Smooth muscle cell (in vitro differentiated cells): ENCODE measurements around the gene GLP2R. TPM values are rescaled to one million over a fixed set of nuclear protein-coding genes. Genes with fewer than 3 reads are reported as not detected.

Source experiments
- DNase-seq: peaks from one replicate; lab custom pipeline; 2025; ENCODE audit not compliant: unreplicated experiment; lab: John Stamatoyannopoulos, UW
- H2AFZ ChIP-seq: fragments of 200-600 bp; sonication (generic); 2 replicates; pipeline ENCODE4 v1.6.0; 2016; ENCODE audit warnings: antibody characterized with exemption, low read depth, mild to moderate bottlenecking
- H3F3A ChIP-seq: fragments of 200-600 bp; sonication (generic); 2 replicates; pipeline ENCODE4 v1.6.0; 2017; ENCODE audit warnings: antibody characterized with exemption, low read depth
- H3K27ac ChIP-seq: fragments of 200-600 bp; sonication (generic); 2 replicates; pipeline ENCODE4 v1.5.1; 2016; ENCODE audit warnings: low read depth, mild to moderate bottlenecking
- H3K27me3 ChIP-seq: fragments of 200-600 bp; sonication (generic); 2 replicates; pipeline ENCODE4 v1.6.1; 2016; ENCODE audit warnings: low read depth, mild to moderate bottlenecking
- H3K36me3 ChIP-seq: fragments of 200-600 bp; sonication (generic); 2 replicates; pipeline ENCODE4 v1.5.1; 2016; ENCODE audit warnings: low read depth
- H3K4me1 ChIP-seq: fragments of 200-600 bp; sonication (generic); 2 replicates; pipeline ENCODE4 v1.5.1; 2016; ENCODE audit warnings: low read depth
- H3K4me2 ChIP-seq: fragments of 200-600 bp; sonication (generic); 2 replicates; pipeline ENCODE4 v1.6.0; 2016; ENCODE audit warnings: mild to moderate bottlenecking
- H3K4me3 ChIP-seq: fragments of 200-600 bp; sonication (generic); 2 replicates; pipeline ENCODE4 v1.5.1; 2016; ENCODE audit warnings: mild to moderate bottlenecking
- H3K79me2 ChIP-seq: fragments of 200-600 bp; sonication (generic); 2 replicates; pipeline ENCODE4 v1.6.0; 2016; ENCODE audit warnings: low read depth, mild to moderate bottlenecking
- H3K9ac ChIP-seq: fragments of 200-600 bp; sonication (generic); 2 replicates; pipeline ENCODE4 v1.6.0; 2016; ENCODE audit warnings: low read depth
- H3K9me3 ChIP-seq: fragments of 200-600 bp; sonication (generic); replicated peaks from 2 replicates; pipeline ENCODE4 v1.5.1; 2016; ENCODE audit warnings: low read depth
- H4K20me1 ChIP-seq: fragments of 200-600 bp; sonication (generic); 2 replicates; pipeline ENCODE4 v1.6.0; 2016; ENCODE audit warnings: low read depth
- CTCF ChIP-seq: fragments of 200-600 bp; sonication (generic); IDR thresholded peaks from 2 replicates; pipeline ENCODE4 v1.5.1; 2017; ENCODE audit warnings: borderline replicate concordance, mild to moderate bottlenecking, antibody characterized with exemption; ENCODE audit not compliant: insufficient read depth, poor library complexity, severe bottlenecking
- WGBS: methylation state at CpG from one replicate; pipeline ENCODE4 v1.1.7; 2016; ENCODE audit warnings: low lambda C conversion rate; 5-methylcytosine and 5-hydroxymethylcytosine counted together
- polyA plus RNA-seq: library from polyadenylated mRNA; unstranded; fragments of >200 nt; fragmentation: Nextera tagmentation; extraction: Ambion mirVana; gene quantifications from 2 replicates; pipeline ENCODE4 v1.2.1, GENCODE V29; 2016
- total RNA-seq: library from RNA; depleted of rRNA; stranded (reverse); fragments of >200 nt; gene quantifications from 2 replicates; pipeline ENCODE4 v1.2.3, GENCODE V29; 2014

GLP2R gene
- total and polyA plus RNA-seq, 2 experiments from 2014 or later = 0.03 to 0.45 TPM

- H3K9me3 ChIP-seq = no peaks in the 10 kb centered on the region
- no peaks in the 10 kb centered on the region for H3K27me3 ChIP-seq
- H4K20me1 ChIP-seq = no peaks in the 10 kb centered on the region
- H2AFZ ChIP-seq = no peak overlapping the region
- no peak overlapping the region for H3K27ac ChIP-seq
- 67% methylated on average over 1 of the region's 1 CpG for WGBS
- no peaks in the 10 kb centered on the region for H3K36me3 ChIP-seq
- H3K9ac ChIP-seq = no peak overlapping the region
- H3K4me1 ChIP-seq = no peaks in the 10 kb centered on the region
- DNase-seq = no peak
- H3K4me2 ChIP-seq = no peak overlapping the region
- no peak for TF ChIP-seq CTCF
- no peaks in the 10 kb centered on the region for H3K79me2 ChIP-seq
- H3K4me3 ChIP-seq = no peak overlapping the region
- H3F3A ChIP-seq = no peaks in the 10 kb centered on the region
Observed at GRCh38 chr17:9865586-9865985, 39.9 kb downstream of the GLP2R start.

GRCh38 chr17:9868552-9868951 is 42.8 kb downstream of the GLP2R start:
- TF ChIP-seq CTCF = no peak

GRCh38 chr17:9872852-9873251 is 47.1 kb downstream of the GLP2R start:
- no peak overlapping the region for H2AFZ ChIP-seq
- no peak for DNase-seq
- no peak for TF ChIP-seq CTCF
- no peaks in the 10 kb centered on the region for H3K36me3 ChIP-seq
- no peak overlapping the region for H3K4me3 ChIP-seq
- H3K27me3 ChIP-seq = no peaks in the 10 kb centered on the region
- no peaks in the 10 kb centered on the region for H3K79me2 ChIP-seq
- H3K4me2 ChIP-seq = no peak overlapping the region
- no peaks in the 10 kb centered on the region for H4K20me1 ChIP-seq
- WGBS = 77% methylated on average over 6 of the region's 6 CpGs
- no peaks in the 10 kb centered on the region for H3K9me3 ChIP-seq
- no peak overlapping the region for H3K27ac ChIP-seq
- H3F3A ChIP-seq = no peaks in the 10 kb centered on the region
- no peak overlapping the region for H3K9ac ChIP-seq
- H3K4me1 ChIP-seq = peaks cover 8% of the 10 kb centered on the region

More at GRCh38 chr17:9868552-9868951, 42.8 kb downstream of the GLP2R start:
- no peak overlapping the region for H3K4me2 ChIP-seq
- H3F3A ChIP-seq = no peaks in the 10 kb centered on the region
- no peak overlapping the region for H3K4me3 ChIP-seq
- no peak overlapping the region for H3K27ac ChIP-seq
- no peak overlapping the region for H2AFZ ChIP-seq
- H3K79me2 ChIP-seq = no peaks in the 10 kb centered on the region
- no peaks in the 10 kb centered on the region for H3K4me1 ChIP-seq
- H4K20me1 ChIP-seq = no peaks in the 10 kb centered on the region
- H3K27me3 ChIP-seq = no peaks in the 10 kb centered on the region
- H3K9ac ChIP-seq = no peak overlapping the region
- 83% methylated on average over 3 of the region's 3 CpGs for WGBS
- no peak for DNase-seq
- no peaks in the 10 kb centered on the region for H3K36me3 ChIP-seq
- H3K9me3 ChIP-seq = no peaks in the 10 kb centered on the region

- Histone ChIP-seq H3K9ac (no peak overlapping the region), H3K4me3 (no peak overlapping the region), H3K79me2 (no peaks in the 10 kb centered on the region), H3K36me3 (no peaks in the 10 kb centered on the region), H3K27me3 (no peaks in the 10 kb centered on the region), H4K20me1 (no peaks in the 10 kb centered on the region), H3K4me2 (no peak overlapping the region), H3K27ac (no peak overlapping the region), H3K9me3 (no peaks in the 10 kb centered on the region), H3F3A (no peaks in the 10 kb centered on the region), H2AFZ (no peak overlapping the region), H3K4me1 (peaks cover 8% of the 10 kb centered on the region)
- 76% methylated on average over 3 of the region's 3 CpGs for WGBS
- DNase-seq = no peak
- TF ChIP-seq CTCF = no peak
Observed at GRCh38 chr17:9874722-9875121, 49.0 kb downstream of the GLP2R start.
